HG02610 (cell line): ENCODE measurements around the gene FCF1.
"Not testable (repeated sequence)": the region's sequence is repeated elsewhere in the genome, so short reads cannot be mapped to it uniquely, and the experiment has no call there.

Experiments
- ATAC-seq: cut with Tn5 transposase; IDR thresholded peaks from one replicate; pipeline ENCODE4 v1.9.1; 2021; ENCODE audit warnings: mild to moderate bottlenecking, moderate library complexity; ENCODE audit not compliant: unreplicated experiment

Gene FCF1

DNA sequence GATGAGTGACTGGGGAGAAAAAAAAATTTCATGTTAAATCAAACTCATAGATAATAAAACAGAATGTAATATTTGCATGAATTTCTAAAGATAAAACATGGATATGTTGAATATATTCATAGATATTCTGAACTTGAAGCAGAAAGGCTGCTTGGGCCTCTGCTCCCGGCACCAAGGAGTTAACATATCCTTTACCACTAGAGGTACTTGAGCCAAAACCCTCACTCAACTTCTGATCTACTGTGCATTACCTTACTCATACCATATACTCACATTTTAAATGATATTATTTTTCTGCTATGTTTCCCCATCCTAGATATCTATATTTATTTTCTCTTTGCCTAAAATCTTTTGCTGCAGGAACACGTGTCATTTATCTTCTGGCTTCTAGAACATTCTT is 15.0 kb upstream of the FCF1 start:
- ATAC-seq, result no peak

DNA sequence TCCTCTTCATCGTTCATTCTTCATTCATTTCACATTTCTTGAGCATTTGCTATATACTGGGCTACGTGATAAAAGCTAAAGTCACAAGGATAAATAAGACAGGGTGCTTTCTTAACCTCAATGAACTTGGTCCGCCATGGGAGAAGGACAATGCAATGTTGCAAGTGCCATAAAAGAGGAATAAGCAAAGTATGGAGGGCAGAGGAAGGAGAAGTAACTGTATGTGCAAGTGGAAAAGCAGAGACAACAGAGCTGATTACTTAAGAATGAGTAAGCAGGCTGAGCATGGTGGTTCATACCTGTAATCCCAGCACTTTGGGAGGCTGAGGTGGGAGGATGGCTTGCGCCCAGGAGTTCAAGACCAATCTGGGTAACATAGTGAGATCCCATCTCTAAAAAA is 14.5 kb upstream of the FCF1 start:
- no peak for ATAC-seq

DNA sequence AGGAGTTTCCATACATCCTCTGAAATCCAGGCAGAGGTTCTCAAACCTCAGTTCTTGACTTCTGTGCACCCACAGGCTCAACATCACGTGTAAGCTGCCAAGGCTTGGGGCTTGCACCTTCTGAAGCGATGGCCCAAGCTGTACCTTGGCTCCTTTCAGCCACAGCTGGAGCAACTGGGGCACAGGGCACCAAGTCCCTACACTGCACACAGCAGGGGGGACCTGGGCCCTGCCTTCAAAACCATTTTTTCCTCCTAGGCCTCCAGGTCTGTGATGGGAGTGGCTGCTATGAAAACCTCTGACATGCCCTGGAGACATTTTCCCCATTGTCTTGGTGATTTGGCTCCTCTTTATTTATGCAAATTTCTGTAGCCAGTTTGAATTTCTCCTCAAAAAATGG is 10.7 kb upstream of the FCF1 start:
- ATAC-seq, result no peak

DNA sequence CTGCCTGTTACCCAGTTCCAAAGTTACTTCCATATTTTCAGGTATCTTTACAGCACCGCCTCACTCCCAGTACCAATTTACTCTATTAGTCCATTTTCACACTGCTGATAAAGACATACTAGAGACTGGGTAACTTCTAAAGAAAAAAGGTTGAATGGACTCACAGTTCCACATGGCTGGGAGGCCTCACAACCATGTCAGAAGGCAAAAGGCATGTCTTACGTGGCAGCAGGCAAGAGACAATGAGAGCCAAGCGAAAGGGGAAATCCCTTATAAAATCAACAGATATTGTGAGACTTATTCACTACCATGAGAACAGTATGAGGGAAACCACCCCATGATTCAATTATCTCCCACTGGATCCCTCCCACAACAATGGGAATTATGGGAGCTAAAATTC is 9.9 kb upstream of the FCF1 start:
- no peak for ATAC-seq

DNA sequence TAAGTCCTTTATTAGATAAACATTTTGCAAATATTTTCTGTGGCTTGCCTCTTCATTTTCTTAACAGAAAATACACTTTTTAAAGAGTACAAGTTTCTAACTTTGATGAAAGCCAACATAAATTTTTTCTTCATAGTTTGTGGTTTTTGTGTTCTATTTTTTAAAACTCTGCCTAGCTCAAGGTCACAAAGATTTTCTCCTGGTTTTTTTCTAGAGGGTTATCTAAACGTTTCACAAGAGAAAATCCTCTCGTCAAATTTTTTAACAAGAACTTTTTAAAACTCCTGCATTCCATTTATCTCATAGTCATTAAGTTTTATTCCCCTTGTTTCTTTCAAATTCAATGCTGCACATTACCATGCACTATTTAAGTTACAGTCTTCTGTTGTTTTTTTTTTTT is 8.3 kb upstream of the FCF1 start:
- no peak for ATAC-seq

DNA sequence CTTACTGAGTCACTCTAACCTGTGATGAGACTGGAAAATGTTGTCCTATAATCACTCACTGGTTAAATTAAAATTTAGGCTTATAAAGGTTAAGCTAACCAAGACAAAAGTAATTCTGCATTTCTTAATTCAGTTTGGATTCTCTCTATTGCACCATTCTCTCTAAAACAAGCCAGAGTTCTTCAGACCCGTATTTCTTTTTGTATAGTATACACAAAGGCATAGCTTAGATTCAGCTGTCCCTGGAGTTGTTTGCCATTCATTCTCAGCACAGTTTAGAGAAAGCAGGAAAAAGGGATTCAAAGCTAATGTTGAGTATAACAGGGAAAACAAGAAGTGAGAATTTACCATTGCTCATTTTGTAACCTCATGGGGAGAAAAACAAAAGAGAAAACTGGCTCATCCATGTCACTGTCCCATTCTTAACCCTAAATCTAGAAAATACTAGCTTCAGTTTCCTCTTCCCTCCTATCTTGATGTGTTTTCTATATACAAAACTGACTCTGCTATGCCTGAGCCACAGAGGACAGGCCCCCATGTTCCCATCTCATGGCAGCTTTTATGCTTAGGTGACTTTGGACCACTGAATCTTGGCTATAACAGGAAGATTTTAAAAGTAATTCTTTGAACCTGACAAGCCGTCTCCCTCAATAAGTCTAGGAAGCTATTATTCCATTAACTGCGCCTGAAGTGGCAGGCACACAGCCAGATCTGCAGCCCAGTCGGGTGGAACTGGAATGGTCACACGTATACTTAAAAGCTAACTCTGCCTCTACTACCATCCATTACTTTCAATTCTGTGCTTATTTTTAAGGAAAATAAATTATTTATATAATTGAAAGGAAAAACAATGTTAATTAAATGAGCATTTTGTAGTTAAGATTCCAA is 7.1 kb upstream of the FCF1 start:
- no peak for ATAC-seq

DNA sequence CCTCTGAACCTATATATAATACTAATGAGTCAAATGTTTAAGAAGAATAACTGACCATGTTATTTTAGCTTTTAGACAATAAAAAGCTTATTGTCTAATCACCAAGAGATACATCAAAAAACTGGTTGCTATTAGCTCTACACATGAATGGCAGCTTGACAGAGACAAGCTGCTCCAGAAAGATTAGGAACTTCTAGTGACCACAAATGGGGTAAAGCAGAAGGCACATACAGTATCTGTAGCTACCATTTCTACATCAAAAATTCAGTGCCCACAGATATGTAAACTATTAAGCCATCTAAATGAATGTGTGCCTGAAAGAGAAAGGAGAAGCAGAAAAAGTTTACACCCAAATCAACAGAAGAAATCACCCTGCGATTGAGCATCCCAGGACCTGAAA is 2.5 kb upstream of the FCF1 start:
- no peak for ATAC-seq

DNA sequence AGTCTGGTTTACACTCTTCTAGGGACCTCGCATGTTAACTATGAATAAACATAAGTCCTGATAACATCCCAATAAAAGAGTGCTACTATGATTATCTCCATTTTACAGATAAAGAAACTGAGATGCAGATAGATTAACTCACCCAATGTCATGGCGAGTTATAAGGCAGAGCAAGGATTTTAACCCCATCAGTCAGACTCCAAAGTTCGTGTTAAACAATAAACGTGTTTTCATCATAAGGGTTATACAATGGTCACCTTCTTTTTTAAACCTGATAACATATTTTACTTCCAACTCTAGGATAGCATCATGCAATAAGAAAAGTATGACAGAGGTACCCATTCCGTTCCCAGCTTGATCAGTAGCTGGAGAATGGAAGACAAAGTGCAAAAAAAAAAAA is 1.3 kb upstream of the FCF1 start:
- ATAC-seq, result no peak

DNA sequence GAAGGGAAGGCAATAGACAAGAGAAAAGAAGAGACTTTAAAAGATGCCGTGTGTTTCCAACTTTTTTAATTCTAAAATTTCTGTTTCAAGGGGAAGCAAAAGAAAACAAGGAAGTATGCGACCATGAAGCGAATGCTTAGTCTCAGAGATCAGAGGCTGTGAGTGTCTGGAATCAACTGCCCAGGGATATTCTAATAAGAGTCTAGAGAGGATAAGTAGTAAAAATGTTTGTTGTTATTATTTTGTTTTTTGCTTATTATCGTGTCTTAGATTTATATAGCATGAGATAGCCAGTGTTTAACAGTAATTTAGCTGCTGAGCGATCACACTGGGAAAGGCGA is 421 bp downstream of the FCF1 start:
- ATAC-seq, result no peak

DNA sequence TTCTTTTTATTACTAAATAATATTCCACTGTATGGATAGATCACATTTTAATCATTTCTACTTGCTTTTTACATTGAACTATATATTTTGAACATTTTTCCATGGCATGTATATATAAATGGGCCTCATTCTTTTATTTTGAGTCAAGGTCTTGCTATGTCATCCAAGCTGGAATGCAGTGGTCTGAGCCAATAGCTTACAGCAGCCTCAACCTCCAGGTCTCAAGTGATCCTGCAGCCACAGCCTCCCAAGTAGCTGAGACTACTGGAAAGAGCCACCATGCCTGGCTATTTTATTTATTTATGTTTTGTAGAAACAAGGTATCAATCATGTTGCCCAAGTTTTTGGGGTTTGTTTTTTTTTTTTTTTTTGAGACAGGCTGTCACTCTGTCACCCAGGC is 7.6 kb downstream of the FCF1 start:
- ATAC-seq, result no peak

DNA sequence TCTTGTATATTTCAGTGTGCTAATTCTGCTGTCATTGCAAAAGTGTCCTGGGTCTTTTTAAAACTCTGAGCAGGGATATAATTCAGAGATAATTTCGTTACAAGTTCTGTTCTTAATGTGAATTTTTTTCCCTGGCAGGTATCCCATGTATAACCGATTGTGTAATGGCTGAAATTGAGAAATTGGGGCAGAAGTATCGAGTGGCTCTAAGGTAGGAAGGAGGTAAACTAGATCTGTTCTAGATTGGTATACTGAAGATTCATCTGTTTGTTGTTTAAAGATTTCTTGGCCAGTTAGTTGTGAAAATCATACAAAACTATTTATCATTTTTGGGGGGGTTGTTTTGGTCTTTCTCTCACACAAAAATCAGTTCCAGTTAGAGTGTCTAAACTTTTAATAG is 10.2 kb downstream of the FCF1 start:
- ATAC-seq, result no peak

DNA sequence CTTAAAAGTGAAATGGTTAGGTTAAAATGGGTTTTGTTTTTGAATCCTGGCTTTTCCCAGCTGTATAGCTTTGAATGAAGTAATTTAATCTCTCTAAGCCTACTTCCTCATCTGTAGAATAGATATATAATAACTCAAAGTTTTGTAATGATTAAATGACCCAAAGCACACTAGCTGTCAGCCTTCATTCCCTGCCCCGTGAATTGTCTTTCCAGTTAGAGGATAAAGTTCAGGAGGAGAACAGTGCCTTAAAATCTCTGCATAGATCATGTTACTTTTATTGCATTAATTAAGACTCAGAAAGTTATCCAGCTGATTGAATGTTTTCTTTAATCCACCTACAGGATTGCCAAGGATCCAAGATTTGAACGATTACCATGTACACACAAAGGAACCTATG is 19.4 kb downstream of the FCF1 start:
- ATAC-seq, result no peak

DNA sequence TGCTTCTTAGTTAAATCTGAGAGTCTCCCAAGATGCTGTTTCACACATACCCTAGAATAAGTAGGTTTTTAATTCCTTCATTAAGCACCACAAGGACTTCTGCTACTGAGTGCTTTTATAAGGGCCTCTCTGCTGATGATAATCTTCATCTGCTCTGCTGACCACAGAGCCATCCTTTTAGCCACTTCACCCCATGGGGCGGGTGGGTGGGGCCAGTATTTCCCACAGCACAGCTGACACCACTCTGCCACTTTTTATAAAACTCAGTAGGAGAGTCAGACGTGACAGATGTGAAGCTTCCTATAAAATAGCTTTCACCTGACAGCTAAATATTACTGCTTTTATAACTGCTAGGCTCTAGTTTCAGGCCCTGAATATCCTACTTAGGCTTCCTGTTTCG is 20.3 kb downstream of the FCF1 start:
- no peak for ATAC-seq

DNA sequence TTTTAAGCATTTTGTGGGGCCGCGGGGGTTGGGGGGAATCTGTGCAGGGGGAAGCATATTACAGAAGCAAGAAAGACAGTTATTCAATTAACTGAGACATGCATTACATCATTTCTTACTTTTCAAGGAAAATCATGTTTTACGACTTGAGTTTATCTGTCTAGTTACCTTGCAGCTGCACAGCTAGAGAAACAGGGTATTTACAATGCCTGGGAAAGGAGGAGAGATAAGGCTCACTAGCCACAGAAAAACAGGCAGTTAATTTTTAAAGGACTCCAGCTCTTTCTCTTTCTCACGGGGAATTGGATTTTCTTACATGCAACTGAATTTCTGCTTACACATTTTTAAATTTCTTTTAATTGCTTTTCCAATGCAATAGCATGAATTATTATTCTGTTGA is 22.2 kb downstream of the FCF1 start:
- ATAC-seq, result no peak

DNA sequence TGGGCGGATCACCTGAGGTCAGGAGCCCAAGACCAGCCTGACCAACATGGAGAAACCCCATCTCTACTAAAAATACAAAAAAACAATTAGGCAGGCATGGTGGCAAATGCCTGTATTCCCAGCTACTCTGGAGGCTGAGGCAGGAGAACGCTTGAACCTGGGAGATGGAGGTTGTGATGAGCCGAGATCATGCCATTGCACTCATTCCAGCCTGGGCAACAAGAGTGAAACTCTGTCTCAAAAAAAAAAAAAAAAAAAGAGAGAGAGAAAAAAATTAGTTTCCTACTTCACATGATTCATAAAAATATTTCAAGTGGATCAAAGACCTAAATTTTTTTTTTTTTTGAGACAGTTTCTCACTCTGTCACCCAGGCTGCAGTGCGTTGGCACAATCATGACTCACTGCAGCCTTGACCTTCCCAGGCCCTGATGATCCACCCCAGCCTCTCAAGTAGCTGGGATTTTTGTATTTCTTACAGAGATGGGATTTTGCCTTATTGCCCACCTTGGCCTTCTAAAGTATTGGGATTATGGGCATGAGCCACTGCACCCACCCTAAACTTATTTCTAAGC is 24.9 kb downstream of the FCF1 start:
- no peak for ATAC-seq

DNA sequence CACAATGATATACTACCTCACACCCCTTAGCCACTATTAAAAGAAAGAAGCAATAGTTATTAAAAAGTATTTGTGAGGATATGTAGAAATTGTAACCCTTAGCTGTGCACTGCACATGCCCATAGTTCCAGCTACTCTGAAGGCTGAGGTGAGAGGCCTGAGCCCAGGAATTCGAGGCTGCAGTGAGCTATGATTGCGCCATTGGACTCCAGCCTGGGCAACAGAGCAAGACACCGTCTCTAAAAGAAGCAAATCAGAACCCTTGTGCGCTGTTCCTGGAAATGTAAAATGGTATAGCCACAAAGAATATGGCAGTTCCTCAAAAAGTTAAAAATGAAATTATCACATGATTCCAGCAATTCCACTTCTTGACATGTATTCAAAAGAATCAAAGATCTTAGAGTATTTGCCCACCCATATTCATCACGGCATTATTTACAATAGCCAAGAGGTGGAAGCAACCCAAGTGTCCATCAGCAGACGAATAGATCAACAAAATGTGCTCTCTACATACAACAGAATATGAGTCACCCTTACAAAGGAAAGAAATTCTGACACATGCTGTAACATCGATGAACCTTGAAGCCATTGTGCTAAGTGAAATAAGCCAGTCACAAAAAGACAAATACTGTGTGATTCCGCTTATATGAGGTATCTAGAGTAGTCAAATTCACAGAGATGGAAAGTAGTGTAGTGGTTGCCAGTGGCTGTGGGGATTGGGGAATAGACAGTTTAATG is 26.5 kb downstream of the FCF1 start:
- no peak for ATAC-seq

DNA sequence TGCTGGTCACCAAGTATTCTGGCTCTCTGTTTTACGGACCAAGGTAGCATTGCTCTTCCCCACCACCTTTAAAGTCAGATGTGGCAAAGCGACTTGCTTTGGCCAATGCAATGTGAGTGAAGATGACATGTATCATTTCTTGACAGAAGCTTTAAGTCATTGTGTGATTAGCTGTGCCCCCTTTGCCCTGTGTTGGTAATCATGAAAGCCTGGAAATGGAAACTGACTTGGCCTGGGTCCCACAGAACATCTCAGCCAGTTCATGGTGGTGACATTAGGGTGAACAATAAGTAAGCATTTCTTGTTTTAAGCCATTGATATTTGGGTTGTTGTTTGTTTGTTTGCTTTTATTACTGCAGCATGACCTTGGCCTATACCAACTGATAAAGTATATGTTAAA is 34.3 kb downstream of the FCF1 start:
- ATAC-seq, result no peak

DNA sequence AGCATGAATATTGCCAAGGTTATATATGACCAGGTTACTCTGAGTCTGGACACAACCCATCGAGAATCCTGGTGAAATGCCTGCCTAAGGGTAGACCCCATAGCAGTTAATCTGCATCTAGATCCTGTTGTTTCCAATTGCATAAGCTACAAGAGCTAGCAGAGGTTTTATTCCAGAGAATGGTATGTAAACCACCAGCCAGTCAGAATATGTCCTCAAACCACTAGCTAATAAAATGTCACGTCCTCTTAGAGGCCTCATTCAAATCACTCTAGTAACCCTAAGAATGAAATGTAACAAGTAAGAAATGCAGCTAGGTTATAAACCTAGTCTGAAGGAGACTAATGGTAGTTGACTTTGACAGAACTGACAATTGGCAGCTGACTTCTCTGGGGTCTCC is 41.2 kb downstream of the FCF1 start:
- ATAC-seq, result no peak

DNA sequence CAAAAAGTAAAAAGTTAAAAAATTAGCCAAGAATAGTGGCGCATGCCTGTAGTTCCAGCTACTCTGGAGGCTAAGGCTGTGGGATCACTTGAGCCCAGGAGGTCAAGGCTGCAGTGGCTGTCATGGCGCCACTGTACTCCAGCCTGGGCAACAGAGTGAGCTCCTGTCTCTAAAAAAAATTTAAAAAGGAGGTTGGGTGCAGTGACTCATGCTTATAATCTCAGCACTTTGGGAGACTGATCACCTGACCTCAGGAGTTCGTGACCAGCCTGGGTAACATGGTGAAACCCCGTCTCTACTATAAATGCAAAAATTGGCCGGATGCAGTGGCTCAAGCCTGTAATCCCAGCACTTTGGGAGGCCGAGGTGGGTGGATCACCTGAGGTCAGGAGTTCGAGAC is 42.0 kb downstream of the FCF1 start:
- ATAC-seq, result no peak

DNA sequence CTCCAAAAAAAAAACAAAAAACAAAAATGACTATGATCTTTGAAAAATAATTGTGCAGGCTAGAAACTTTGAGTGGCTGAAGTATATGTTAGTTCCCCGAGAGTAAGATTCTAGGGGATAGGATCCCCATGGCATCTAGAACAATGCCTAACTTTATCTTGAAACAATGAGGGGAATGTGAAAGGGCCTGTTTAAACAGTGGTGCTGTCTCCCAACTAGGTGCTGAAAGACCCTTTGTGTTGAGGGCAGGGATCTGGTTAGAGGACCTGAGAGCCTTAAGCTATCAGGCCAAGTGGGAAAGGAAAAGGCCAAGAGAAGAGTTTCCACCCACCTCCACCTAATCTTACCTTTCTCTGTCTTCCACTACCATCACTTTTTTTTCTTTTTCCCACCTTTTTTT is 43.4 kb downstream of the FCF1 start:
- ATAC-seq, result no peak

DNA sequence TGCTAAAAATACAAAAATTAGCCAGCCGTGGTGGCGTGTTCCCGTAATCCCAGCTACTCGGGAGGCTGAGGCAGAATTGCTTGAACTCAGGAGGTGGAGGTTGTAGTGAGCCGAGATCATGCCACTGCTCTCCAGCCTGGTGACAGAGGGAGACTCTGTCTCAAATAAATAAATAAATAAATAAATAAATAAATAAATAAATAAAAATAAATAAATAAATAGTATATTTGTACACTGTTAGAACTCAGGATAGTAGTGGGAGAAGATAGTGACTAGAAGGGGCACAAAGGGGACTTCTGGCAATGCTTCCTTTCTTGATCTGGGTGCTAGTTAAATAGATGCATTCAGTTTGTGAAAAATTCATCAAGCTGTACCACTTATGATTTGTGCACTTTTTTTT is 45.6 kb downstream of the FCF1 start:
- ATAC-seq, result not testable (repeated sequence)
